ENCODE data around the gene DGCR2. TPM values are rescaled to one million over a fixed set of nuclear protein-coding genes. Genes with fewer than 3 reads are reported as not detected.

DGCR2 gene
- total RNA-seq, 1 experiment from 2014 or later = 42.9 TPM

DNA sequence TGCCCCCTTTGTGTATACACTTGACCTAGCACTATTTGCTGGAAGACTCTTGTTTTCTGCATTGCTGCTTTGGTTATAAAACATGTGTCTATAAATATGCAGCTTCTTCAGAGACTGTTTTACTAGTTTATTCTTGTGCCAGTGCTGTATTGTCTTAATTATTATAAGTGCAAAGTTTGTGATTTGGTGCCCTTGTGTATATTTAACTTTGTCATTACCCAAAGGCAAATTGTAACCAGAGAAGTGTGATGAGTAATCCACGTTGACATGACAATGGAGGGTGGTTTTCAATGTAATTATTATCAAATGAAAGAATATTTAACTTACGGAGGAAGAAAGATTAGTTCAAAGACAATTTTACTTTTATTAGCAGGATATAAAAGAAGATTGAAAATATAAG lies 111.1 kb downstream of the DGCR2 start:
- CTCF ChIA-PET = no interaction called here
- H3K9me3 ChIP-seq (ENCODE audit: control insufficient read depth in 1 of 2, insufficient read depth in 1 of 2, low read depth in 1 of 2, low read length in 2 of 2) = no peaks in the 10 kb centered on the region
- H3K9me2 ChIP-seq (ENCODE audit: insufficient read depth) = no peaks in the 10 kb centered on the region
- POLR2A ChIA-PET = no interaction called here
- BruUV-seq (replicated peaks) = no TSS peak
- H3K4me3 ChIP-seq (replicated peaks in 1 of 2; ENCODE audit: low read depth in 1 of 2, low read length in 2 of 2) = no peak overlapping the region
- TF ChIP-seq, protein P1, sequence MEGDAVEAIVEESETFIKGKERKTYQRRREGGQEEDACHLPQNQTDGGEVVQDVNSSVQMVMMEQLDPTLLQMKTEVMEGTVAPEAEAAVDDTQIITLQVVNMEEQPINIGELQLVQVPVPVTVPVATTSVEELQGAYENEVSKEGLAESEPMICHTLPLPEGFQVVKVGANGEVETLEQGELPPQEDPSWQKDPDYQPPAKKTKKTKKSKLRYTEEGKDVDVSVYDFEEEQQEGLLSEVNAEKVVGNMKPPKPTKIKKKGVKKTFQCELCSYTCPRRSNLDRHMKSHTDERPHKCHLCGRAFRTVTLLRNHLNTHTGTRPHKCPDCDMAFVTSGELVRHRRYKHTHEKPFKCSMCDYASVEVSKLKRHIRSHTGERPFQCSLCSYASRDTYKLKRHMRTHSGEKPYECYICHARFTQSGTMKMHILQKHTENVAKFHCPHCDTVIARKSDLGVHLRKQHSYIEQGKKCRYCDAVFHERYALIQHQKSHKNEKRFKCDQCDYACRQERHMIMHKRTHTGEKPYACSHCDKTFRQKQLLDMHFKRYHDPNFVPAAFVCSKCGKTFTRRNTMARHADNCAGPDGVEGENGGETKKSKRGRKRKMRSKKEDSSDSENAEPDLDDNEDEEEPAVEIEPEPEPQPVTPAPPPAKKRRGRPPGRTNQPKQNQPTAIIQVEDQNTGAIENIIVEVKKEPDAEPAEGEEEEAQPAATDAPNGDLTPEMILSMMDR (IDR thresholded peaks at IDR 0.05 in 2 of 3, conservative IDR thresholded peaks at IDR 0.05 in 1 of 3; ENCODE audit: borderline replicate concordance in 1 of 3, insufficient read depth in 1 of 3, low read depth in 2 of 3, low read length in 2 of 3) = no peak
- TF ChIP-seq, protein P2, sequence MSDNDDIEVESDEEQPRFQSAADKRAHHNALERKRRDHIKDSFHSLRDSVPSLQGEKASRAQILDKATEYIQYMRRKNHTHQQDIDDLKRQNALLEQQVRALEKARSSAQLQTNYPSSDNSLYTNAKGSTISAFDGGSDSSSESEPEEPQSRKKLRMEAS (IDR thresholded peaks at IDR 0.05) = no peak
- no peak for TF ChIP-seq SRF (IDR thresholded peaks at IDR 0.05; ENCODE audit: low read depth)
- TF ChIP-seq POLR2AphosphoS5 (IDR thresholded peaks at IDR 0.05; ENCODE audit: low read depth, low read length) = no peak
- no peak for TF ChIP-seq EGR1 (IDR thresholded peaks at IDR 0.05; ENCODE audit: low read depth)
- TF ChIP-seq, protein P3, sequence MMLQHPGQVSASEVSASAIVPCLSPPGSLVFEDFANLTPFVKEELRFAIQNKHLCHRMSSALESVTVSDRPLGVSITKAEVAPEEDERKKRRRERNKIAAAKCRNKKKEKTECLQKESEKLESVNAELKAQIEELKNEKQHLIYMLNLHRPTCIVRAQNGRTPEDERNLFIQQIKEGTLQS (IDR thresholded peaks at IDR 0.05) = no peak
- no peak for TF ChIP-seq POLR2A (IDR thresholded peaks at IDR 0.05; ENCODE audit: borderline replicate concordance, extremely low read depth, insufficient read depth, insufficient read length)
- TF ChIP-seq, protein P4, sequence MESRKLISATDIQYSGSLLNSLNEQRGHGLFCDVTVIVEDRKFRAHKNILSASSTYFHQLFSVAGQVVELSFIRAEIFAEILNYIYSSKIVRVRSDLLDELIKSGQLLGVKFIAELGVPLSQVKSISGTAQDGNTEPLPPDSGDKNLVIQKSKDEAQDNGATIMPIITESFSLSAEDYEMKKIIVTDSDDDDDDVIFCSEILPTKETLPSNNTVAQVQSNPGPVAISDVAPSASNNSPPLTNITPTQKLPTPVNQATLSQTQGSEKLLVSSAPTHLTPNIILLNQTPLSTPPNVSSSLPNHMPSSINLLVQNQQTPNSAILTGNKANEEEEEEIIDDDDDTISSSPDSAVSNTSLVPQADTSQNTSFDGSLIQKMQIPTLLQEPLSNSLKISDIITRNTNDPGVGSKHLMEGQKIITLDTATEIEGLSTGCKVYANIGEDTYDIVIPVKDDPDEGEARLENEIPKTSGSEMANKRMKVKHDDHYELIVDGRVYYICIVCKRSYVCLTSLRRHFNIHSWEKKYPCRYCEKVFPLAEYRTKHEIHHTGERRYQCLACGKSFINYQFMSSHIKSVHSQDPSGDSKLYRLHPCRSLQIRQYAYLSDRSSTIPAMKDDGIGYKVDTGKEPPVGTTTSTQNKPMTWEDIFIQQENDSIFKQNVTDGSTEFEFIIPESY (IDR thresholded peaks at IDR 0.05; ENCODE audit: extremely low read depth, insufficient replicate concordance, low read length) = no peak
- DNase-seq (ENCODE audit: low read depth, low spot score) = no peak
- H4K20me1 ChIP-seq (ENCODE audit: insufficient read depth) = no peaks in the 10 kb centered on the region
- H3K79me2 ChIP-seq (ENCODE audit: insufficient read depth, low read length) = no peaks in the 10 kb centered on the region
- H3K27me3 ChIP-seq (ENCODE audit: insufficient read depth, low read length) = no peaks in the 10 kb centered on the region
- no peak overlapping the region for H3K9ac ChIP-seq (ENCODE audit: low read length)
- intact Hi-C loops (cut with micrococcal nuclease) = no loop called here
- no peak overlapping the region for H3K4me2 ChIP-seq (ENCODE audit: low read length)
- H2AFZ ChIP-seq (ENCODE audit: low read depth, low read length, poor library complexity, severe bottlenecking) = no peak overlapping the region
- H3K4me1 ChIP-seq (ENCODE audit: control insufficient read depth in 1 of 2, insufficient read depth in 2 of 2, low read length in 2 of 2) = no peaks in the 10 kb centered on the region
- RAD21 ChIA-PET (ENCODE audit: low non-redundant PET in 1 of 2, low total read pairs in 2 of 2, uncharacterized antibody in 2 of 2, unreplicated experiment in 2 of 2) = no interaction called here
- H3K36me3 ChIP-seq (ENCODE audit: control insufficient read depth in 1 of 2, insufficient read depth in 2 of 2, low read length in 2 of 2) = no peaks in the 10 kb centered on the region
- H3K27ac ChIP-seq (ENCODE audit: low read depth, low read length) = no peak overlapping the region
- no peak for ATAC-seq
